ENCODE measurements around the gene RIMS3.

RIMS3 gene

DNA sequence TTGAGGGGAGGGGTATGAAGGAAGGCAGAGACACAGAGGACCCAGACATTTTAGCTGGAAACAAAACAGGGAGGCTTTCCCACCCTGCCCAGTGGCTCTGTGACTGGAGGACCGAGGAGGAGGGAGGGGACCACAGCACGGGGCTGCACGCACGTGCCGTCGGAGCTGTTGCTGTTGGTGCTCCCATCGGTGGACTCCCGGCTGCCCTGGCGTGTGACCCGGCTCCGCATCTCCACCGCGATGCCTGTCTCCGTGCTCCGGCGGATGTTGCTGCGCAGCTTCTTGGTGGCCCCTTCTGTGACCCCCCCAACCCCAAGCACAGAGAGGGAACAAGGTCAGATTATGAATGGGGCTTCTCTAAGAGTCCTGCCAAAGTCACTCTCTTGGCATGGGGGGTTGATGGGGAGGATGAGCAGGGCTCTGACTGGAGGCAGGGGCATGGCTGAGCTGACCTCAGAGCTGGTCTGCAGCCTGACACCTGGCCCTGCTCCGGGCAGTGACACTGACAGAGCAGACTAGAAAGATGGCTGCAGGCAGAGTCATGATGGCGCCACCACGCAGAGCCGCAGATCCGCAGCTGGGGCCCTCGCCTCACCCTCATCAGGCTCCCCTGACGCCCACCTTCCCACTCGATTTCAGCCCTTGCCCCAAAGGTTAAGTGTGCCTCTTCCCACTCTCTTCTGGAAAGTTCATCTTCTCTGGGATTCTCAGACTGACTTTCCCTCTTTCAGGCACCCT lies 29.6 kb downstream of the RIMS3 start:
- H3K79me2 ChIP-seq (ENCODE audit: low read length): no peaks in the 10 kb centered on the region
- H3K9ac ChIP-seq (ENCODE audit: low read length): no peak overlapping the region
- H3F3A ChIP-seq (ENCODE audit: insufficient read depth, low read length): no peaks in the 10 kb centered on the region
- no peaks in the 10 kb centered on the region for H3K9me2 ChIP-seq (replicated peaks; ENCODE audit: insufficient read depth, low read length)
- H3K9me3 ChIP-seq (replicated peaks; ENCODE audit: insufficient read depth, low read length): no peaks in the 10 kb centered on the region
- H3K36me3 ChIP-seq (replicated peaks; ENCODE audit: insufficient read depth, low read length): no peaks in the 10 kb centered on the region
- TF ChIP-seq, protein P1, sequence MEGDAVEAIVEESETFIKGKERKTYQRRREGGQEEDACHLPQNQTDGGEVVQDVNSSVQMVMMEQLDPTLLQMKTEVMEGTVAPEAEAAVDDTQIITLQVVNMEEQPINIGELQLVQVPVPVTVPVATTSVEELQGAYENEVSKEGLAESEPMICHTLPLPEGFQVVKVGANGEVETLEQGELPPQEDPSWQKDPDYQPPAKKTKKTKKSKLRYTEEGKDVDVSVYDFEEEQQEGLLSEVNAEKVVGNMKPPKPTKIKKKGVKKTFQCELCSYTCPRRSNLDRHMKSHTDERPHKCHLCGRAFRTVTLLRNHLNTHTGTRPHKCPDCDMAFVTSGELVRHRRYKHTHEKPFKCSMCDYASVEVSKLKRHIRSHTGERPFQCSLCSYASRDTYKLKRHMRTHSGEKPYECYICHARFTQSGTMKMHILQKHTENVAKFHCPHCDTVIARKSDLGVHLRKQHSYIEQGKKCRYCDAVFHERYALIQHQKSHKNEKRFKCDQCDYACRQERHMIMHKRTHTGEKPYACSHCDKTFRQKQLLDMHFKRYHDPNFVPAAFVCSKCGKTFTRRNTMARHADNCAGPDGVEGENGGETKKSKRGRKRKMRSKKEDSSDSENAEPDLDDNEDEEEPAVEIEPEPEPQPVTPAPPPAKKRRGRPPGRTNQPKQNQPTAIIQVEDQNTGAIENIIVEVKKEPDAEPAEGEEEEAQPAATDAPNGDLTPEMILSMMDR (IDR thresholded peaks at IDR 0.05; ENCODE audit: low read length): no peak
- TF ChIP-seq EZH2 (optimal IDR thresholded peaks at IDR 0.05; ENCODE audit: low read depth, low read length) (no peak), EZH2phosphoT487 (IDR thresholded peaks at IDR 0.05; ENCODE audit: low read length) (no peak)
- H3K27me3 ChIP-seq (replicated peaks; ENCODE audit: insufficient read depth, low read length): no peaks in the 10 kb centered on the region
- H2AFZ ChIP-seq (ENCODE audit: low read length): no peak overlapping the region
- DNase-seq: no peak
- no peak overlapping the region for H3K4me2 ChIP-seq (ENCODE audit: low read depth, low read length)
- no peaks in the 10 kb centered on the region for H3K4me1 ChIP-seq (ENCODE audit: low read length)
- no peaks in the 10 kb centered on the region for H4K20me1 ChIP-seq (ENCODE audit: insufficient read depth, low read length)
- H3K4me3 ChIP-seq (ENCODE audit: low read length): no peak overlapping the region
- no peak overlapping the region for H3K27ac ChIP-seq (ENCODE audit: low read length)

DNA sequence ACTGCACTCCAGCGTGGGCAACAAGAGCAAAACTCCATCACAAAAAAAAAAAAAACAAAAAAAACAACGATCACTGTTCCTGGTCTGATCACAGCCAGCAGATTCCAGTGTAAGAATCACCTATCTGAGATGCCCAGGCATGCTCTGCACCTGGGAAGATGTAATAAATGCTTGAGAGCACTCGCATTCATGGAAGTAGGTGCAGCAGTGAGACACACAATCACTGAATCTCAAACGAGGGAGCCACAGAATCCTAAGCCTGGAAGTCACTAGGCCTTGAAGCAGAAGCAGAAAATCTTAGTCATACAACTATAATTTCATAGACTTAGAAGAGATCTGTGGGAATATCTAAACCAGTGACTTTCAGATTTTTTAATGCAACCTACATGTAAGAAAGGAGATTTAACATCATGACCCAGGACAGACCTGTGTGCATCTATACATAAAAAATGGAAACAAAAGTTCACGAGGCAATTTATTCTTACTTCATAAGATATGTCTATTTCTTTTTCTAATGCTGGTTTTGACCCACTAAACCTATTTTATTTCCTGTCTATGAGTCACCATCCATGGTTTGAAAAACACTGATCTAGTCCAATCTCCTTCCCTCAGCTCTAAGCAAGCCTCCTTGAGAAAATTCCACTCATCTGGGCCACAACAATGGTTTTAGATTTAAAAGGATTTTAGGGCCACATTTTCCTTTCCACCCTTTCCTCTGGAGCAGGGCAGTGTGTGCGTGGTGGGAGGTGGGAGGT lies 30.4 kb downstream of the RIMS3 start:
- no peaks in the 10 kb centered on the region for H3K36me3 ChIP-seq (replicated peaks; ENCODE audit: insufficient read depth, low read length)
- no peaks in the 10 kb centered on the region for H3K79me2 ChIP-seq (ENCODE audit: low read length)
- H3K9me2 ChIP-seq (replicated peaks; ENCODE audit: insufficient read depth, low read length): no peaks in the 10 kb centered on the region
- H3K27ac ChIP-seq (ENCODE audit: low read length): no peak overlapping the region
- H3F3A ChIP-seq (ENCODE audit: insufficient read depth, low read length): no peaks in the 10 kb centered on the region
- no peak for TF ChIP-seq EZH2phosphoT487 (IDR thresholded peaks at IDR 0.05; ENCODE audit: low read length)
- no peaks in the 10 kb centered on the region for H3K27me3 ChIP-seq (replicated peaks; ENCODE audit: insufficient read depth, low read length)
- H3K4me1 ChIP-seq (ENCODE audit: low read length): no peaks in the 10 kb centered on the region
- no peak for DNase-seq
- no peaks in the 10 kb centered on the region for H3K9me3 ChIP-seq (replicated peaks; ENCODE audit: insufficient read depth, low read length)
- H3K4me3 ChIP-seq (ENCODE audit: low read length): no peak overlapping the region
- H3K9ac ChIP-seq (ENCODE audit: low read length): no peak overlapping the region
- no peak overlapping the region for H3K4me2 ChIP-seq (ENCODE audit: low read depth, low read length)
- H2AFZ ChIP-seq (ENCODE audit: low read length): no peak overlapping the region
- no peaks in the 10 kb centered on the region for H4K20me1 ChIP-seq (ENCODE audit: insufficient read depth, low read length)

GRCh38 chr1:40633931-40634376 lies 31.5 kb downstream of the RIMS3 start:
- no peak overlapping the region for H2AFZ ChIP-seq (ENCODE audit: low read length)
- no peaks in the 10 kb centered on the region for H3K9me3 ChIP-seq (replicated peaks; ENCODE audit: insufficient read depth, low read length)
- no peak for TF ChIP-seq EZH2 (optimal IDR thresholded peaks at IDR 0.05; ENCODE audit: low read depth, low read length)
- TF ChIP-seq, protein P1 (IDR thresholded peaks at IDR 0.05; ENCODE audit: low read length): no peak
- TF ChIP-seq EZH2phosphoT487 (IDR thresholded peaks at IDR 0.05; ENCODE audit: low read length): no peak
- no peak overlapping the region for H3K4me3 ChIP-seq (ENCODE audit: low read length)
- H3K9me2 ChIP-seq (replicated peaks; ENCODE audit: insufficient read depth, low read length): no peaks in the 10 kb centered on the region
- no peaks in the 10 kb centered on the region for H4K20me1 ChIP-seq (ENCODE audit: insufficient read depth, low read length)
- no peaks in the 10 kb centered on the region for H3K79me2 ChIP-seq (ENCODE audit: low read length)
- H3K27me3 ChIP-seq (replicated peaks; ENCODE audit: insufficient read depth, low read length): no peaks in the 10 kb centered on the region
- H3K9ac ChIP-seq (ENCODE audit: low read length): no peak overlapping the region
- no peaks in the 10 kb centered on the region for H3K36me3 ChIP-seq (replicated peaks; ENCODE audit: insufficient read depth, low read length)
- no peaks in the 10 kb centered on the region for H3F3A ChIP-seq (ENCODE audit: insufficient read depth, low read length)
- no peak for DNase-seq
- H3K4me1 ChIP-seq (ENCODE audit: low read length): no peaks in the 10 kb centered on the region
- H3K27ac ChIP-seq (ENCODE audit: low read length): no peak overlapping the region
- no peak overlapping the region for H3K4me2 ChIP-seq (ENCODE audit: low read depth, low read length)
